SK-N-SH (cell line): ENCODE measurements around the gene SERPINE1. TPM values are rescaled to one million over a fixed set of nuclear protein-coding genes. Genes with fewer than 3 reads are reported as not detected.
A peak's percentile ranks its signal among the peaks of the same experiment; 100 is the strongest.

Source experiments
- CTCF ChIA-PET: fragments of 300-600, 350-600 bp; formaldehyde crosslinking; extraction: SDS; loops from one replicate; lab custom pipeline; 2021; lab: Yijun Ruan, JAX
- POLR2A ChIA-PET: fragments of 350-600 bp; sonication (Branson Sonifier 250); formaldehyde crosslinking; extraction: SDS; loops from one replicate; lab custom pipeline; 2020; ENCODE audit warnings: antibody characterized with exemption, inconsistent platforms; lab: Yijun Ruan, JAX
- DNase-seq: peaks from one replicate; pipeline ENCODE4 v3.0.0; 2012
- H2AFZ ChIP-seq: fragments of 200-600 bp; sonication (generic); 2 replicates; pipeline ENCODE4 v1.8.1; 2016; ENCODE audit warnings: antibody characterized with exemption, mild to moderate bottlenecking, low read depth
- H3F3A ChIP-seq: fragments of 200-600 bp; sonication (generic); replicated peaks from 2 replicates; pipeline ENCODE3; 2016; ENCODE audit warnings: antibody characterized with exemption, mild to moderate bottlenecking; ENCODE audit not compliant: insufficient read depth
- H3K27ac ChIP-seq, 2 experiments: fragments of 200-500 bp in 1 of 2; fragments of 200-600 bp in 1 of 2; sonication (Bioruptor generic) in 1 of 2; sonication (generic), shearing (Covaris generic) in 1 of 2; 2 replicates each; pipeline versions ENCODE4 v1.5.1 to v1.6.1; 2014 to 2016; ENCODE audit warnings: low read depth in 2 of 2, inconsistent platforms in 1 of 2, low read length in 1 of 2, mild to moderate bottlenecking in 1 of 2, mixed read lengths in 1 of 2
- H3K27me3 ChIP-seq: fragments of 200-600 bp; sonication (generic), shearing (Covaris generic); 2 replicates; pipeline ENCODE4 v1.6.1; 2016; ENCODE audit warnings: mixed run types; ENCODE audit not compliant: insufficient read depth
- H3K36me3 ChIP-seq, 2 experiments: fragments of 200-500 bp in 1 of 2; fragments of 200-600 bp in 1 of 2; sonication (Bioruptor generic) in 1 of 2; sonication (generic) in 1 of 2; replicated peaks in 1 of 2; 2 replicates each; pipeline versions ENCODE3 to v1.5.1; 2014 to 2016; ENCODE audit warnings: low read length in 1 of 2, mild to moderate bottlenecking in 1 of 2; ENCODE audit not compliant: insufficient read depth in 2 of 2, control insufficient read depth in 1 of 2
- H3K4me1 ChIP-seq, 2 experiments: fragments of 200-500 bp in 1 of 2; fragments of 200-600 bp in 1 of 2; sonication (Bioruptor generic) in 1 of 2; sonication (generic), shearing (Covaris generic) in 1 of 2; 2 replicates each; pipeline versions ENCODE4 v1.5.1 to v1.6.1; 2014 to 2016; ENCODE audit warnings: low read depth in 1 of 2, low read length in 1 of 2, mixed run types in 1 of 2; ENCODE audit not compliant: insufficient read depth in 2 of 2, control insufficient read depth in 1 of 2
- H3K4me2 ChIP-seq: fragments of 200-600 bp; sonication (generic), shearing (Covaris generic); 2 replicates; pipeline ENCODE4 v1.6.1; 2017; ENCODE audit warnings: mixed run types
- H3K4me3 ChIP-seq, 2 experiments: fragments of 200-500 bp in 1 of 2; fragments of 200-600 bp in 1 of 2; sonication (Bioruptor generic) in 1 of 2; sonication (generic), shearing (Covaris generic) in 1 of 2; 2 replicates each; pipeline versions ENCODE4 v1.5.1 to v1.8.1; 2014 to 2016; ENCODE audit warnings: low read depth in 2 of 2, inconsistent platforms in 1 of 2, low read length in 1 of 2, mild to moderate bottlenecking in 1 of 2, mixed read lengths in 1 of 2, moderate library complexity in 1 of 2
- H3K79me2 ChIP-seq: fragments of 200-600 bp; sonication (generic); 2 replicates; pipeline ENCODE4 v1.8.1; 2017; ENCODE audit warnings: mild to moderate bottlenecking; ENCODE audit not compliant: insufficient read depth
- H3K9ac ChIP-seq: fragments of 200-600 bp; sonication (generic); 2 replicates; pipeline ENCODE4 v1.6.1; 2017; ENCODE audit warnings: mixed run types
- H3K9me2 ChIP-seq: fragments of 200-600 bp; sonication (generic); 2 replicates; pipeline ENCODE4 v1.6.1; 2017; ENCODE audit warnings: mixed run types
- H3K9me3 ChIP-seq: fragments of 200-600 bp; sonication (generic); 2 replicates; pipeline ENCODE4 v1.6.1; 2017; ENCODE audit warnings: mixed run types, mild to moderate bottlenecking, moderate library complexity
- H4K20me1 ChIP-seq: fragments of 200-600 bp; sonication (generic); 2 replicates; pipeline ENCODE4 v1.6.1; 2017; ENCODE audit warnings: mild to moderate bottlenecking, mixed run types; ENCODE audit not compliant: insufficient read depth
- CHD2 ChIP-seq: fragments of 150-350 bp; IDR thresholded peaks from 2 replicates; pipeline ENCODE4 v1.6.1; 2018; ENCODE audit warnings: low read length; ENCODE audit not compliant: partially characterized antibody
- CTCF ChIP-seq: fragments of 200-600 bp; sonication (generic); IDR thresholded peaks from 2 replicates; pipeline ENCODE4 v1.6.1; 2017; ENCODE audit warnings: antibody characterized with exemption, mild to moderate bottlenecking, moderate library complexity
- ELF1 ChIP-seq: IDR thresholded peaks from 2 replicates; pipeline ENCODE4 v1.4.0; 2012
- EP300 ChIP-seq, 2 experiments: IDR thresholded peaks; 2 replicates each; pipeline versions ENCODE4 v1.4.0 to v1.6.1; 2012; ENCODE audit warnings: borderline replicate concordance in 1 of 2, low read depth in 1 of 2, low read length in 1 of 2
- FOXJ3 ChIP-seq: sonication (generic); formaldehyde crosslinking; IDR thresholded peaks from 2 replicates; pipeline ENCODE4 v1.5.1; 2020; ENCODE audit warnings: mild to moderate bottlenecking, missing genetic modification reagents
- FOXM1 ChIP-seq: IDR thresholded peaks from 2 replicates; pipeline ENCODE4 v1.4.0; 2012; ENCODE audit warnings: low read depth, mild to moderate bottlenecking
- GABPA ChIP-seq: IDR thresholded peaks from 2 replicates; pipeline ENCODE4 v1.4.0; 2012; ENCODE audit warnings: low read depth, mild to moderate bottlenecking
- NRF1 ChIP-seq: IDR thresholded peaks from 2 replicates; pipeline ENCODE4 v1.6.1; 2012; ENCODE audit warnings: low read depth, mild to moderate bottlenecking, low read length
- PBX3 ChIP-seq: IDR thresholded peaks from 2 replicates; pipeline ENCODE4; 2012
- POLR2AphosphoS5 ChIP-seq: IDR thresholded peaks from 2 replicates; pipeline ENCODE4 v1.6.1; 2012; ENCODE audit warnings: low read depth, low read length
- SMC3 ChIP-seq: IDR thresholded peaks from 2 replicates; pipeline ENCODE4 v1.6.1; 2012; ENCODE audit warnings: low read depth, low read length, improper control_type of control experiment
- WGBS: methylation state at CpG from one replicate; pipeline ENCODE4 v1.1.6; 2017; ENCODE audit warnings: low lambda C conversion rate; 5-methylcytosine and 5-hydroxymethylcytosine counted together
- polyA plus RNA-seq, 3 experiments: library from polyadenylated mRNA; depleted of rRNA; stranded (reverse); fragments of >200 nt; gene quantifications; 2 replicates each; pipeline ENCODE4 v1.2.3, GENCODE V29; 2012

SERPINE1 gene
- polyA plus RNA-seq, 1 of the 3 experiments (the other 2 are of a cell fraction): 4,174 TPM

GRCh38 chr7:101118856-101119255 is 8.0 kb upstream of the SERPINE1 start:
- H3K36me3 ChIP-seq: no peaks in the 10 kb centered on the region
- H3K4me3 ChIP-seq: no peak overlapping the region
- H3K9me2 ChIP-seq: no peaks in the 10 kb centered on the region
- peak overlapping the region in 1 of 2 experiments; percentile 98; a peak in 2 of 4 replicates for H3K27ac ChIP-seq
- WGBS: 86% methylated on average over 3 of the region's 3 CpGs
- ChIA-PET POLR2A (no interaction called here), CTCF (interaction anchor here (1.0 to 2.6 kb wide), 6 partner anchors 19 to 224 kb away, joined by 3 to 10 read pairs (median 4); no protein-coding TSS in a partner anchor)
- peaks cover 73% of the 10 kb centered on the region for H3F3A ChIP-seq
- no peaks in the 10 kb centered on the region for H3K27me3 ChIP-seq
- H3K4me2 ChIP-seq: no peak overlapping the region
- no peak for DNase-seq
- no peaks in the 10 kb centered on the region for H4K20me1 ChIP-seq
- peaks cover 34% of the 10 kb centered on the region for H3K79me2 ChIP-seq
- H3K9ac ChIP-seq: peak overlapping the region; percentile 71
- no peak overlapping the region for H2AFZ ChIP-seq
- H3K4me1 ChIP-seq: peaks cover 7 to 58% of the 10 kb centered on the region in 2 experiments; a peak in 3 of 4 replicates
- no peaks in the 10 kb centered on the region for H3K9me3 ChIP-seq
- no peak for TF ChIP-seq ELF1
- TF ChIP-seq GABPA: no peak
- no peak for TF ChIP-seq CTCF
- TF ChIP-seq CHD2: no peak
- TF ChIP-seq FOXJ3 (CRISPR knock-in tag): no peak
- TF ChIP-seq EP300 (IDR thresholded peaks at IDR 0.05; ENCODE audit: borderline replicate concordance in 1 of 2, low read depth in 1 of 2, low read length in 1 of 2): no peak
- TF ChIP-seq NRF1: no peak
- no peak for TF ChIP-seq FOXM1
- TF ChIP-seq, all 33 proteins: peak for 0

GRCh38 chr7:101119876-101120275 is 7.0 kb upstream of the SERPINE1 start:
- no peak overlapping the region for H3K4me3 ChIP-seq
- H3K9me3 ChIP-seq: no peaks in the 10 kb centered on the region
- H3K9ac ChIP-seq: no peak overlapping the region; the same call in 1 of the 2 replicates
- H3K79me2 ChIP-seq: peaks cover 44% of the 10 kb centered on the region
- DNase-seq: no peak
- TF ChIP-seq SMC3: no peak
- no peak for TF ChIP-seq POLR2AphosphoS5
- TF ChIP-seq PBX3: 0 out of 2 replicates have a peak, but pooled peaks have one; percentile 18
- TF ChIP-seq GABPA: no peak
- no peak for TF ChIP-seq FOXJ3 (CRISPR knock-in tag)
- TF ChIP-seq ELF1: no peak
- peaks cover 75% of the 10 kb centered on the region for H3F3A ChIP-seq
- POLR2A ChIA-PET: no interaction called here
- no peak overlapping the region for H2AFZ ChIP-seq
- WGBS: 52% methylated on average over 10 of the region's 10 CpGs
- H3K27me3 ChIP-seq: no peaks in the 10 kb centered on the region
- CTCF ChIA-PET: interaction anchor here (1.0 to 1.5 kb wide), 5 partner anchors 16 to 225 kb away, joined by 3 to 4 read pairs (median 3); partner anchors contain the start of gene TRIM56
- peak overlapping the region in 1 of 2 experiments; percentile 98; a peak in 2 of 4 replicates for H3K27ac ChIP-seq
- peaks cover 7 to 56% of the 10 kb centered on the region in 2 experiments; a peak in 3 of 4 replicates for H3K4me1 ChIP-seq
- no peak overlapping the region for H3K4me2 ChIP-seq
- no peaks in the 10 kb centered on the region for H4K20me1 ChIP-seq
- no peaks in the 10 kb centered on the region for H3K9me2 ChIP-seq
- H3K36me3 ChIP-seq: no peaks in the 10 kb centered on the region
